K562 (cell line): ENCODE results near the gene ASPHD2. TPM values are rescaled to one million over a fixed set of nuclear protein-coding genes. Genes with fewer than 3 reads are reported as not detected.

Experiments used
- ATF1 ChIP-seq, 2 experiments: fragments of 450-650 bp in 1 of 2; IDR thresholded peaks; 2 replicates each; pipeline ENCODE4 v1.6.1; 2016; ENCODE audit warnings: missing compliant biosample characterization in 1 of 2, missing genetic modification characterization in 1 of 2
- C11orf30 ChIP-seq: fragments of 450-650 bp; IDR thresholded peaks from 2 replicates; pipeline ENCODE4 v1.6.1; 2016; ENCODE audit warnings: low read depth, mild to moderate bottlenecking
- CBFA2T3 ChIP-seq: fragments of 450-650 bp; IDR thresholded peaks from 2 replicates; pipeline ENCODE4 v1.6.1; 2017
- CBX5 ChIP-seq: IDR thresholded peaks from 2 replicates; pipeline ENCODE4 v1.6.1; 2014; ENCODE audit warnings: low read depth, borderline replicate concordance
- CC2D1A ChIP-seq: fragments of 450-650 bp; IDR thresholded peaks from 2 replicates; pipeline ENCODE4 v1.6.1; 2017; ENCODE audit warnings: mild to moderate bottlenecking
- DPF2 ChIP-seq: fragments of 450-650 bp; IDR thresholded peaks from 2 replicates; pipeline ENCODE4 v1.6.1; 2016
- FOXK1 ChIP-seq: sonication (generic); formaldehyde crosslinking; IDR thresholded peaks from 2 replicates; pipeline ENCODE4 v1.8.0; 2022; ENCODE audit warnings: missing genetic modification reagents, mild to moderate bottlenecking, borderline replicate concordance
- FOXK2 ChIP-seq, 2 experiments: fragments of 450-650 bp; IDR thresholded peaks in 1 of 2; conservative IDR thresholded peaks in 1 of 2; 2 replicates each; pipeline ENCODE4 v1.6.1; 2016; ENCODE audit warnings: low read depth in 2 of 2, mild to moderate bottlenecking in 1 of 2
- GATA2 ChIP-seq: sonication (generic); formaldehyde crosslinking; IDR thresholded peaks from 2 replicates; pipeline ENCODE4 v1.4.0; 2020; ENCODE audit warnings: mild to moderate bottlenecking, missing genetic modification reagents
- GTF3C2 ChIP-seq: IDR thresholded peaks from 3 replicates; pipeline ENCODE4 v1.6.1; 2011; ENCODE audit warnings: borderline replicate concordance, mild to moderate bottlenecking, moderate library complexity; ENCODE audit not compliant: insufficient read length; ENCODE audit errors: extremely low read depth
- MYC ChIP-seq, 2 experiments: fragments of 250-450 bp in 1 of 2; sonication (Bioruptor Pico) in 1 of 2; IDR thresholded peaks; 2 replicates each; pipeline versions ENCODE4 v1.5.1 to v1.6.1; 2012 to 2021; ENCODE audit warnings: low read depth in 2 of 2, borderline replicate concordance in 1 of 2, improper control_type of control experiment in 1 of 2, low read length in 1 of 2, mild to moderate bottlenecking in 1 of 2, moderate library complexity in 1 of 2
- NCOR1 ChIP-seq: fragments of 450-650 bp; IDR thresholded peaks from 2 replicates; pipeline ENCODE4 v1.6.1; 2016; ENCODE audit warnings: mild to moderate bottlenecking, moderate library complexity
- NR2C1 ChIP-seq, 2 experiments: fragments of 450-650 bp; IDR thresholded peaks; 2 replicates each; pipeline ENCODE4 v1.6.1; 2017; ENCODE audit warnings: mild to moderate bottlenecking in 2 of 2, antibody characterized with exemption in 1 of 2, inconsistent platforms in 1 of 2, missing compliant biosample characterization in 1 of 2, missing genetic modification characterization in 1 of 2
- PKNOX1 ChIP-seq: fragments of 450-650 bp; IDR thresholded peaks from 2 replicates; pipeline ENCODE4 v1.6.1; 2016
- RCOR1 ChIP-seq, 2 experiments: IDR thresholded peaks; 2 replicates each; pipeline ENCODE4 v1.6.1; 2012; ENCODE audit warnings: low read depth in 2 of 2, low read length in 2 of 2, borderline replicate concordance in 1 of 2, improper control_type of control experiment in 1 of 2
- SRSF1 ChIP-seq: fragments of 200-400 bp; formaldehyde crosslinking; IDR thresholded peaks from 2 replicates; pipeline ENCODE4 v1.6.1; 2017; ENCODE audit warnings: mild to moderate bottlenecking, low read depth, low read length, moderate library complexity
- ZEB2 ChIP-seq: fragments of 450-650 bp; IDR thresholded peaks from 2 replicates; pipeline ENCODE4 v1.6.1; 2016
- ZFP36 ChIP-seq: fragments of 150-350 bp; IDR thresholded peaks from 2 replicates; pipeline ENCODE4 v1.6.1; 2018; ENCODE audit warnings: low read length, low read depth; ENCODE audit not compliant: partially characterized antibody
- ZNF175 ChIP-seq: fragments of 200-800 bp; sonication (Bioruptor generic); IDR thresholded peaks from 2 replicates; pipeline ENCODE4 v1.6.1; 2016; ENCODE audit warnings: low read depth, mild to moderate bottlenecking, missing genetic modification characterization, missing compliant biosample characterization
- ZNF224 ChIP-seq: sonication (generic); formaldehyde crosslinking; IDR thresholded peaks from 2 replicates; pipeline ENCODE4 v1.8.0; 2022; ENCODE audit warnings: mild to moderate bottlenecking, missing genetic modification reagents
- polyA plus RNA-seq, 8 experiments: library from polyadenylated mRNA; depleted of rRNA in 4 of 8; stranded (reverse) in 5 of 8; unstranded in 3 of 8; fragments of >200 nt; fragmentation: Nextera tagmentation in 2 of 8; fragmentation: Illumina TruSeq in 1 of 8; extraction: Ambion mirVana in 2 of 8; extraction: Trizol in 1 of 8; gene quantifications; 2 replicates each; pipeline versions ENCODE4 v1.2.1 to v1.2.3, GENCODE V29; 2011 to 2014; ENCODE audit warnings: inconsistent platforms in 1 of 8, missing spikeins in 1 of 8
- total RNA-seq, 7 experiments: library from RNA; depleted of rRNA in 6 of 7; stranded (reverse); fragments of >200 nt in 6 of 7; fragmentation: Illumina TruSeq in 2 of 7; extraction: Trizol in 2 of 7; gene quantifications; 2 replicates each; pipeline versions ENCODE4 v1.2.1 to v1.2.3, GENCODE V29; 2011 to 2021; ENCODE audit warnings: low replicate concordance in 1 of 7

The ASPHD2 gene
- total and polyA plus RNA-seq, 9 of the 15 experiments (the other 6 are each of a cell fraction or from before 2014, with no cell fraction given), result 0.18 to 0.64 (median 0.36) TPM

- TF ChIP-seq RCOR1 (IDR thresholded peaks at IDR 0.05; ENCODE audit: borderline replicate concordance in 1 of 2, low read depth in 2 of 2, low read length in 2 of 2) (peak in 1 of 2 experiments; percentile 96; a peak in 3 of 4 replicates), FOXK2 (conservative IDR thresholded peaks at IDR 0.05 in 1 of 2, IDR thresholded peaks at IDR 0.05 in 1 of 2; ENCODE audit: low read depth in 2 of 2) (peak; percentile 87 to 88), C11orf30 (peak; percentile 22; the same call in 1 of the 2 replicates), GATA2 (CRISPR knock-in tag) (peak; percentile 83), GTF3C2 (peak; percentile 19), MYC (IDR thresholded peaks at IDR 0.05; ENCODE audit: low read depth, low read length) (peak; percentile 66; the same call in 1 of the 2 replicates), MYC (CRISPR knock-in tag; IDR thresholded peaks at IDR 0.05; ENCODE audit: borderline replicate concordance, low read depth) (no peak), CC2D1A (0 out of 2 replicates have a peak, but pooled peaks have one; percentile 41), ZNF175 (CRISPR knock-in tag) (no peak), PKNOX1 (peak; percentile 83), CBFA2T3 (peak; percentile 92), DPF2 (peak; percentile 98), ZEB2 (0 out of 2 replicates have a peak, but pooled peaks have one; percentile 34), ZFP36 (peak; percentile 52), SRSF1 (no peak), NR2C1 (IDR thresholded peaks at IDR 0.05) (no peak), NR2C1 (tag; IDR thresholded peaks at IDR 0.05) (0 out of 2 replicates have a peak, but pooled peaks have one; percentile 24), ZNF224 (CRISPR knock-in tag) (no peak), CBX5 (0 out of 2 replicates have a peak, but pooled peaks have one; percentile 27), FOXK1 (CRISPR knock-in tag) (no peak), NCOR1 (peak; percentile 87), ATF1 (CRISPR knock-in tag; IDR thresholded peaks at IDR 0.05) (no peak), ATF1 (tag; IDR thresholded peaks at IDR 0.05) (0 out of 2 replicates have a peak, but pooled peaks have one; percentile 27)
Observed at GRCh38 chr22:26404851-26405421, 24.1 kb upstream of the ASPHD2 start (continued).
